Esophagus squamous epithelium (tissue), 4 donors: ENCODE results near the gene RNF26.

ENCODE experiments used
- POLR2A ChIP-seq, 4 donors: fragments of 450-650 bp; IDR thresholded peaks; one replicate each; pipeline ENCODE4 v1.6.1; 2017; ENCODE audit warnings: antibody characterized with exemption in 4 of 4, mild to moderate bottlenecking in 4 of 4, moderate library complexity in 3 of 4
- TF ChIP-seq, protein P1 (sequence below), 6 experiments: fragments of 450-650 bp in 4 of 6; fragments of 200-600 bp in 2 of 6; sonication (generic) in 2 of 6; IDR thresholded peaks; one replicate each; pipeline ENCODE4 v1.5.1; 2016 to 2019; ENCODE audit warnings: antibody characterized with exemption in 6 of 6, mild to moderate bottlenecking in 4 of 6, moderate library complexity in 4 of 6

DNA sequence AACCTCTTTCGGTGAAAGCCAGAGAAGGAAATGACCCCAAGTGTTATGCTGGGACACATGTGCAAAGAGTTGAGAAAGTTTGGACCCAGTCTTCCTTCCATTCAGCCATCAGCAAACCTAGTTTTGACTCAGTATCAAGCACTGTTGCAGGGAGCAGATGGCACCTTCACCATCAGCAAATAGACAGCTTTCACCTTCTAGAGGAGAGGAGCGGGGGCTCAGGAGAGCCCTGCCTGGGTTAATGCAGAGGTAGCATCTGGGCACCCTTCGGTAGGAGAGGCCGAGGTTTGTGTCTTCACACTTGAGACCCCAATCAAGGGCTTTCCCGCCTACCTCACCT lies 28.4 kb downstream of the RNF26 start:
- TF ChIP-seq, protein P1, sequence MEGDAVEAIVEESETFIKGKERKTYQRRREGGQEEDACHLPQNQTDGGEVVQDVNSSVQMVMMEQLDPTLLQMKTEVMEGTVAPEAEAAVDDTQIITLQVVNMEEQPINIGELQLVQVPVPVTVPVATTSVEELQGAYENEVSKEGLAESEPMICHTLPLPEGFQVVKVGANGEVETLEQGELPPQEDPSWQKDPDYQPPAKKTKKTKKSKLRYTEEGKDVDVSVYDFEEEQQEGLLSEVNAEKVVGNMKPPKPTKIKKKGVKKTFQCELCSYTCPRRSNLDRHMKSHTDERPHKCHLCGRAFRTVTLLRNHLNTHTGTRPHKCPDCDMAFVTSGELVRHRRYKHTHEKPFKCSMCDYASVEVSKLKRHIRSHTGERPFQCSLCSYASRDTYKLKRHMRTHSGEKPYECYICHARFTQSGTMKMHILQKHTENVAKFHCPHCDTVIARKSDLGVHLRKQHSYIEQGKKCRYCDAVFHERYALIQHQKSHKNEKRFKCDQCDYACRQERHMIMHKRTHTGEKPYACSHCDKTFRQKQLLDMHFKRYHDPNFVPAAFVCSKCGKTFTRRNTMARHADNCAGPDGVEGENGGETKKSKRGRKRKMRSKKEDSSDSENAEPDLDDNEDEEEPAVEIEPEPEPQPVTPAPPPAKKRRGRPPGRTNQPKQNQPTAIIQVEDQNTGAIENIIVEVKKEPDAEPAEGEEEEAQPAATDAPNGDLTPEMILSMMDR (IDR thresholded peaks at IDR 0.05), result no peak
- no peak for TF ChIP-seq POLR2A (IDR thresholded peaks at IDR 0.05)
